Activated CD8-positive, alpha-beta memory T cell treated with anti-CD3 and anti-CD28 coated beads, Interleukin-2, amount 10 ng/mL, durations not matched to agents 7 days and 5 days (primary cell): ENCODE data around the gene MEF2A. TPM values are rescaled to one million over a fixed set of nuclear protein-coding genes. Genes with fewer than 3 reads are reported as not detected.

ENCODE experiments used
- ATAC-seq: fragments of 150-1000 bp; cut with Tn5 transposase; one replicate; pipeline ENCODE4 v1.10.0; 2021; ENCODE audit warnings: moderate library complexity
- CTCF ChIA-PET: fragments of 350-600 bp; sonication (Branson Sonifier 250); formaldehyde crosslinking; loops from one replicate; lab custom pipeline; 2021; ENCODE audit warnings: antibody characterized with exemption; lab: Charles Lee
- DNase-seq: peaks from one replicate; pipeline ENCODE4 v3.0.0-alpha.2; 2020
- H3K27ac Mint-ChIP-seq: one replicate; pipeline ENCODE4 v1.8.0; 2021; ENCODE audit warnings: mild to moderate bottlenecking, mixed read lengths
- H3K27me3 Mint-ChIP-seq: one replicate; pipeline ENCODE4 v1.8.0; 2021; ENCODE audit warnings: mixed read lengths
- H3K36me3 Mint-ChIP-seq: one replicate; pipeline ENCODE4 v1.8.0; 2021; ENCODE audit warnings: mild to moderate bottlenecking, mixed read lengths
- H3K4me1 Mint-ChIP-seq: one replicate; pipeline ENCODE4 v1.8.0; 2021; ENCODE audit warnings: mixed read lengths
- H3K4me3 Mint-ChIP-seq: one replicate; pipeline ENCODE4 v1.8.0; 2021; ENCODE audit warnings: mild to moderate bottlenecking, moderate library complexity, mixed read lengths
- H3K9me3 Mint-ChIP-seq: one replicate; pipeline ENCODE4 v1.8.0; 2022; ENCODE audit warnings: low read depth, mixed read lengths
- total RNA-seq, 2 experiments: library from RNA; stranded (reverse); gene quantifications; one replicate each; pipeline ENCODE4 v1.2.3, GENCODE V29; 2021

MEF2A gene
- total RNA-seq, 2 experiments from 2014 or later = 20.4 to 23.4 TPM

DNA sequence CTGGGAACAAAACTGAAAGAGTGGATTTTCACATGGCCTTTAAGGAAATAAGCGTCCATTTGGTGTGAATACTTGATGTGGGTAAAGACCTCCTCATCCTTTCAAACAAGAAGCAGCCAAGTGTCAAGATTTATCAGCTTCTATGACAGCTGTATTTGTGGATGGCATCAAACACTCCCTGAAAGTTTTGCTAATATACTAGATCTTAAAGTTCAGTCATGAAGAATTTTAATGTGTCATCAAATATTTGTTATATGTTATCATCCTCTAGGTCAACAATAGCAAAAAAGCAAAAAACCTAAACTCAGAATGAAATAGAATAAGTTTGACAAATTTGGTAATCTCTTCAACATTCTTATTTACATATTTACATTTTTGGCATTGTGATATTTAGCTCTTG, 196.5 kb downstream of the MEF2A start:
- H3K4me3 Mint-ChIP-seq = no peak overlapping the region
- CTCF ChIA-PET = interaction anchor here (1.0 to 1.1 kb wide), 2 partner anchors 58 to 464 kb away, joined by 3 read pairs; no protein-coding TSS in a partner anchor
- H3K27ac Mint-ChIP-seq = no peak overlapping the region
- no peak for ATAC-seq
- H3K4me1 Mint-ChIP-seq = no peaks in the 10 kb centered on the region
- H3K27me3 Mint-ChIP-seq = peaks cover 18% of the 10 kb centered on the region
- DNase-seq = no peak
- no peaks in the 10 kb centered on the region for H3K36me3 Mint-ChIP-seq
- H3K9me3 Mint-ChIP-seq = no peaks in the 10 kb centered on the region

DNA sequence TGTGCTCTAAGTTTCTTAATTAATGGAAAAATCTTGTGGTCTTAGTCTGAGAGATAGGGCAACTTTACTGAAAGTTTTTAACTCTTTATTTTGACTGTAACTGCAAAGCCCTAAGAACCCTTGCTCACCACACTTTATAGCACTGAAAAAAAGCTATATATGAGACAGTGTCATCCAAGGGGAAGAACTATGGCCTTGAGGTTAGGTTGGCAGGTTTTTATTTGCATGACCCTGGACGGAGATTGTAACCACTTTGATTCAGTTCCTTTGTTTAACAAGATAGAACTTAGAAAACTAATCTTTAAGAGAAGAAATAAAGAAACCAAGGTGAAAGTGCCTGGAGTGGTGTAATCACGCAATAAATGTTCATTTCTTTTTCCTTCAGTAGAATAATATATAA, 198.0 kb downstream of the MEF2A start:
- ATAC-seq (no peak), DNase-seq (no peak)
- CTCF ChIA-PET = no interaction called here
- no peaks in the 10 kb centered on the region for H3K9me3 Mint-ChIP-seq
- no peaks in the 10 kb centered on the region for H3K4me1 Mint-ChIP-seq
- H3K27me3 Mint-ChIP-seq = peaks cover 14% of the 10 kb centered on the region
- H3K4me3 Mint-ChIP-seq = no peak overlapping the region
- H3K36me3 Mint-ChIP-seq = no peaks in the 10 kb centered on the region
- no peak overlapping the region for H3K27ac Mint-ChIP-seq

DNA sequence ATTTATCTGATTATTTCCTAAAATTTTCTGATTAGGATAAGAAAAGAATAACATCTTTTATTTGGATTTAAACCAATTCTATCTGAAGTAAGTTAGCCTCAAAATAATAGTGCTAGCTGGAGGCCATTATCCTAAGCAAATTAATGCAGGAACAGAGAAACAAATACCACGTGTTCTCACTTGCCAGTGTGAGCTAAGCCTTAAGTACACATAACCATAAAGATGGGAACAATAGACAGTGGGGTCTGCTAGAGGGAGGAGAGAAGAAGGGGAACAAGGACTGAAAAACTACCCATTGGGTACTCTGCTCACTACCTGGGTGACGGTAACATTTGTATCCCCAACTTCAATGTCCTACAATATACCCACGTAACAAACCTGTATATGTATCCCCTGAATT, 198.7 kb downstream of the MEF2A start:
- Mint-ChIP-seq H3K27ac (no peak overlapping the region), H3K4me1 (no peaks in the 10 kb centered on the region), H3K36me3 (no peaks in the 10 kb centered on the region), H3K4me3 (no peak overlapping the region), H3K9me3 (no peaks in the 10 kb centered on the region), H3K27me3 (peaks cover 14% of the 10 kb centered on the region)
- CTCF ChIA-PET = no interaction called here
- ATAC-seq (no peak), DNase-seq (no peak)

Other genes with a start within 250 kb of the MEF2A start
- gene LYSMD4, start 167.5 kb downstream of the MEF2A start, total RNA-seq = 1 to 10 TPM; 8.3 to 8.5 TPM